Sigmoid colon (tissue), 4 donors: Measurements from ENCODE around the gene UBASH3B.

Experiments used
- CTCF ChIP-seq, 4 experiments: fragments of 450-650 bp in 3 of 4; fragments of 200-600 bp in 1 of 4; IDR thresholded peaks; one replicate each; pipeline ENCODE4 v1.5.1; 2016 to 2019; ENCODE audit warnings: antibody characterized with exemption in 4 of 4, mild to moderate bottlenecking in 3 of 4, moderate library complexity in 2 of 4
- EP300 ChIP-seq, 4 donors: sonication (generic); formaldehyde crosslinking; IDR thresholded peaks; one replicate each; pipeline ENCODE4 v1.6.1; 2017; ENCODE audit warnings: antibody characterized with exemption in 4 of 4
- POLR2A ChIP-seq, 2 donors: fragments of 450-650 bp; IDR thresholded peaks; one replicate each; pipeline ENCODE4 v1.6.1; 2016; ENCODE audit warnings: antibody characterized with exemption in 2 of 2, mild to moderate bottlenecking in 2 of 2, moderate library complexity in 2 of 2
- POLR2AphosphoS5 ChIP-seq, 4 donors: sonication (generic); formaldehyde crosslinking; IDR thresholded peaks; one replicate each; pipeline ENCODE4 v1.6.1; 2017; ENCODE audit warnings: antibody characterized with exemption in 4 of 4

GRCh38 chr11:122754553-122755322, 99.2 kb downstream of the UBASH3B start:
- no peak for TF ChIP-seq CTCF (IDR thresholded peaks at IDR 0.05)
- no peak for TF ChIP-seq POLR2A (IDR thresholded peaks at IDR 0.05)
- TF ChIP-seq POLR2AphosphoS5 (IDR thresholded peaks at IDR 0.05), result no peak
- TF ChIP-seq EP300 (IDR thresholded peaks at IDR 0.05), result no peak
